Cardiac fibroblast (primary cell): ENCODE data around the gene NUP93.
"Not testable (repeated sequence)": the region's sequence is repeated elsewhere in the genome, so short reads cannot be mapped to it uniquely, and the experiment has no call there.

Experiments used
- DNase-seq, 2 donors: peaks; one replicate each; pipeline versions ENCODE4 v3.0.0 to v3.0.0-alpha.2; 2010; ENCODE audit warnings: low read depth in 2 of 2
- H3K4me3 ChIP-seq, 2 donors: replicated peaks in 1 of 2; 1 replicate in 1 of 2; 2 replicates in 1 of 2; pipeline ENCODE4 v1.5.1; 2011; ENCODE audit warnings: low read depth in 2 of 2, low read length in 2 of 2, mild to moderate bottlenecking in 2 of 2, moderate library complexity in 1 of 2
- TF ChIP-seq, protein P1 (sequence below): IDR thresholded peaks from one replicate; pipeline ENCODE4 v1.5.1; 2011; ENCODE audit warnings: low read depth, mild to moderate bottlenecking, low read length, inconsistent platforms

NUP93 gene

DNA sequence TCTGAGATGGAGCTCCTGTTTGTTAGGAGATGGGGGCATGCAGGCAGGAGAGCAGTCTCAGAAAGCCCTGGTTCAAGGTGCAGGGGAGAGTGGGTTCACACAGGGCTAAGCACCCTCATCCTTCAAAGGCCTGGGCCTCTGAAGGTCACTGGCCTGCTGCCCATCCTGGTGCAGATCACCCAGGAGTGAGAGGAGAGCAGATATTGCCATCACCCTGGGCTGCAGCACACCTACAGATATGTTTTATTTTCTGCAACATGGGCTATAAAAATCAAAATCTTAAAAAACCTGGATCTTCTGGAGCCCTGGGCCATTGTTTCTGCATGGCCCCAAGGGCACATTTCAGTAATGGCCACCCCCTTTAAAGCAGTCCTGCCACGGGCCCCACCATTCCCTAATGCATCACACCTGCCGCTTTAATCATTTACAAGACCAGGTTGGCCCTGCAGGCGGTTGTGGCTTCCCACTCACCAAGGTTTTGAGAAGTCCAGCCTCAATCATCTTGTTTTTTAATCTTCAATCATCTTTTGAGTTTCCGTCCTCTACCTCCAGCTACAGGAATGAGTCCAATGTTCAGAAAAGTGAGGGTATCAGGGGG lies 20.4 kb upstream of the NUP93 start:
- DNase-seq = no peak
- TF ChIP-seq, protein P1, sequence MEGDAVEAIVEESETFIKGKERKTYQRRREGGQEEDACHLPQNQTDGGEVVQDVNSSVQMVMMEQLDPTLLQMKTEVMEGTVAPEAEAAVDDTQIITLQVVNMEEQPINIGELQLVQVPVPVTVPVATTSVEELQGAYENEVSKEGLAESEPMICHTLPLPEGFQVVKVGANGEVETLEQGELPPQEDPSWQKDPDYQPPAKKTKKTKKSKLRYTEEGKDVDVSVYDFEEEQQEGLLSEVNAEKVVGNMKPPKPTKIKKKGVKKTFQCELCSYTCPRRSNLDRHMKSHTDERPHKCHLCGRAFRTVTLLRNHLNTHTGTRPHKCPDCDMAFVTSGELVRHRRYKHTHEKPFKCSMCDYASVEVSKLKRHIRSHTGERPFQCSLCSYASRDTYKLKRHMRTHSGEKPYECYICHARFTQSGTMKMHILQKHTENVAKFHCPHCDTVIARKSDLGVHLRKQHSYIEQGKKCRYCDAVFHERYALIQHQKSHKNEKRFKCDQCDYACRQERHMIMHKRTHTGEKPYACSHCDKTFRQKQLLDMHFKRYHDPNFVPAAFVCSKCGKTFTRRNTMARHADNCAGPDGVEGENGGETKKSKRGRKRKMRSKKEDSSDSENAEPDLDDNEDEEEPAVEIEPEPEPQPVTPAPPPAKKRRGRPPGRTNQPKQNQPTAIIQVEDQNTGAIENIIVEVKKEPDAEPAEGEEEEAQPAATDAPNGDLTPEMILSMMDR = no peak
- H3K4me3 ChIP-seq = no peak overlapping the region

GRCh38 chr16:56710181-56710737 lies 19.7 kb upstream of the NUP93 start:
- H3K4me3 ChIP-seq = no peak overlapping the region

GRCh38 chr16:56711862-56712261 lies 18.1 kb upstream of the NUP93 start:
- TF ChIP-seq, protein P1 = no peak
- peak in 1 of 2 donors; percentile 13 for DNase-seq
- no peak overlapping the region for H3K4me3 ChIP-seq

More at GRCh38 chr16:56710181-56710737, 19.7 kb upstream of the NUP93 start:
- TF ChIP-seq, protein P1 = no peak
- no peak for DNase-seq

DNA sequence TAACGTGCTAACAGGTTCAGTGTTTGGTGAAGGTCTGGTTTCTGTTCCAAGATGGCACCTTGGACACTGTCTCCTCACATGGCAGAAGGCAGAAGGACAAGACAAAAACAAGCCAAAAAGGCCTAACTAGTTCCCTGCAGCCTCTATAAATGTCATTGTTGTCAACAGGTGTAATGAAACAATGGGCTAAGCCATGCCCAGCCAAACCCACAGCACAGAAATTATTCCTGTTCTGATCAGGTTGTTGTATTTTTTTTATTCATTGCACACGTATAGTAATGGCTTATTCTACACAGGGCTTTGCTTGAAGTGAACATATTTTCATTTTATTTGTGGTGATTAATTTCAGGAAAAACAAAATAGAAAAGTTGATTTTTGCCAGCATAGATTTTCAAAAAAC lies 16.1 kb upstream of the NUP93 start:
- no peak for DNase-seq
- no peak overlapping the region for H3K4me3 ChIP-seq
- TF ChIP-seq, protein P1 = no peak

DNA sequence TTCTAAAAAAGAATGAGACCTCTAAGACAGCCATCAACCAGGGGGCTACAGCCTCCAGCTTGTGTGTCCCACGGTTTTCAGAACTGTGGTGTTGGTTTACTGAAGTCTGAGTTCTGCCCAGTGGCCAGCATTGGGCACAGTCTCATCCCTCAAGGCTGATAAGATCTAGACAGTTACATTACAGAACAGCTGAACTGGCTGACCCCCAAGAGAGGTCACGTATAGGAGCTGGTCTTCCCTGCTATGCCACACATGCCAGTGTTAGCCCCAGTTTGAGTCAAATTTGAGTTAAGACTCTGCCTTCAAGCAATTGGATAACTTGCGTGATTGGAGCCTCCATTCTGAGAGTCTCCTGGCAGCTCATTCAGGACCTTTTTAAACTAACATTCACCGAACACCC lies 14.8 kb upstream of the NUP93 start:
- DNase-seq = no peak
- TF ChIP-seq, protein P1 = no peak
- no peak overlapping the region for H3K4me3 ChIP-seq

- TF ChIP-seq, protein P1 = no peak
- DNase-seq = no peak
These were observed 13.2 kb upstream of the NUP93 start for GRCh38 chr16:56716761-56717160.

DNA sequence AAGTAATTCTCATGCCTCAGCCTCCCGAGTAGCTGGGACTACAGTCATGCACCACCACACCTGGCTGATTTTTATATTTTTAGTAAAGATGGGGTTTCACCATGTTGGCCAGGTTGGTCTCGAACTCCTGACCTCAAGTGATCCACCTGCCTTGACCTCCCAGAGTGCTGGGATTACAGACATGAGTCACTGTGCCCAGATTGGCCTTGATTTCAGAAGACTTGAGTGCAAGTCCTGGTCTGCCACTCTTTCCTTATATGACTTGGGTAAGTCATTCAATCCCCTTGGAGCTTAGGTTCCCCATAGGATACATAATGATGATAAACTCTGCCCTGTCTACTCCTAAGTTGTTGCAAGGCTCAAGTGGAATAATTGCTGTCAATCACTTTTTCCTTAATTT lies 12.4 kb upstream of the NUP93 start:
- H3K4me3 ChIP-seq, DNase-seq: not testable (repeated sequence)

More at GRCh38 chr16:56716761-56717160, 13.2 kb upstream of the NUP93 start:
- H3K4me3 ChIP-seq = no peak overlapping the region
